ENCODE data around the gene TIGIT. TPM values are rescaled to one million over a fixed set of nuclear protein-coding genes. Genes with fewer than 3 reads are reported as not detected.
"Not testable (repeated sequence)": the region's sequence is repeated elsewhere in the genome, so short reads cannot be mapped to it uniquely, and the experiment has no call there.

The TIGIT gene
- not detected for polyA plus RNA-seq (2012; ENCODE audit: insufficient read depth, insufficient read length)

GRCh38 chr3:114293838-114294535 lies at the start of gene TIGIT:
TIGIT (plus strand) TSS chr3:114294028; CDS start chr3:114294062, 34 bp downstream.
- no peak within 1 kb of the TSS for H3K4me3 ChIP-seq (ENCODE audit: low read length)
- no peak for DNase-seq (ENCODE audit: low read depth, low spot score)

DNA sequence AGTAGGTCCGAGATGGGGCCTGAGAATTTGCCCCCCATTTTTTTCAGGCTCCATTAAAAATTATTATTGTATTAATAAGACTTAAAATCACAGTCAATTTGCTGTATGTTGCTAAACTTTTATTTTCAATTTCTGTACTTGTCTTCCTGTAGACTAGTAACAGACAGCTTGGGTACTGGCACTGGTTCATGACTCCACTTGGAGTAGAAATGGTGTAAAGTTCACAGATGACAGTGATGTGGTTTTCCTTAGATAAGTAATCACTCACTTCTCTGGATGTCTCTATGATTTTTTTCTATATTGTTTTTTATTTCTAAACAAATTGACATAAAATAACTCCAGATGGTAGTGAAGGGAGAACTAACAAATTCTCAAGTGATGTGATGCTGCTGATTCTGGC lies 40.9 kb upstream of the TIGIT start:
- H3K4me3 ChIP-seq (ENCODE audit: low read length) = no peak overlapping the region
- DNase-seq (ENCODE audit: low read depth, low spot score) = no peak

DNA sequence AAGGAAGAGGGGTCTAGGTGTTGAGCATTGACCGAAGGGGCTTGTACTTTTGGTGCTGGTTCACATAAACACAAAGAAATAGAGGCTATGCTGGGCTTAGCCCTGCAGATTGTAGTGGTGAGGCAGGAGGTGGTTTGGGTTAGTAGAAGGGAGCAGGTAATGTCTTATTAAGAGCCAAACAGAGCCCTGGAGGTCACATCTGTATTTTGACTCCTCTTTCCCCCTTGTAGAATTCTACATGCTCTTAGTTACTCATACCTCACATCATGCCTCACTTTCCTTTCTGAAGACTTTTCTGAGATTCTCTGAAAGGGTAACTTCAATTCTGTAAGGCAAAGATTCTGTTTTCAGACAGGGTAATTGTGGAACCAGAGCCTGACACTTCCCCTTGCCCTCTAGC lies 40.3 kb upstream of the TIGIT start:
- H3K4me3 ChIP-seq (ENCODE audit: low read length) = no peak overlapping the region
- no peak for DNase-seq (ENCODE audit: low read depth, low spot score)

GRCh38 chr3:114259566-114259965 lies 34.3 kb upstream of the TIGIT start:
- no peak overlapping the region for H3K4me3 ChIP-seq (ENCODE audit: low read length)
- no peak for DNase-seq (ENCODE audit: low read depth, low spot score)

- H3K4me3 ChIP-seq (ENCODE audit: low read length) = no peak overlapping the region
- no peak for DNase-seq (ENCODE audit: low read depth, low spot score)
Observed at GRCh38 chr3:114260152-114260551, 33.7 kb upstream of the TIGIT start.

- no peak overlapping the region for H3K4me3 ChIP-seq (ENCODE audit: low read length)
Observed at GRCh38 chr3:114270019-114270418, 23.8 kb upstream of the TIGIT start.

GRCh38 chr3:114272271-114272670 lies 21.6 kb upstream of the TIGIT start:
- no peak overlapping the region for H3K4me3 ChIP-seq (ENCODE audit: low read length)
- no peak for DNase-seq (ENCODE audit: low read depth, low spot score)

More at GRCh38 chr3:114270019-114270418, 23.8 kb upstream of the TIGIT start:
- no peak for DNase-seq (ENCODE audit: low read depth, low spot score)

- H3K4me3 ChIP-seq (ENCODE audit: low read length) = no peak overlapping the region
- no peak for DNase-seq (ENCODE audit: low read depth, low spot score)
Observed at GRCh38 chr3:114274929-114275328, 18.9 kb upstream of the TIGIT start.

GRCh38 chr3:114276856-114277255 lies 17.0 kb upstream of the TIGIT start:
- H3K4me3 ChIP-seq (ENCODE audit: low read length); DNase-seq (ENCODE audit: low read depth, low spot score): not testable (repeated sequence)

DNA sequence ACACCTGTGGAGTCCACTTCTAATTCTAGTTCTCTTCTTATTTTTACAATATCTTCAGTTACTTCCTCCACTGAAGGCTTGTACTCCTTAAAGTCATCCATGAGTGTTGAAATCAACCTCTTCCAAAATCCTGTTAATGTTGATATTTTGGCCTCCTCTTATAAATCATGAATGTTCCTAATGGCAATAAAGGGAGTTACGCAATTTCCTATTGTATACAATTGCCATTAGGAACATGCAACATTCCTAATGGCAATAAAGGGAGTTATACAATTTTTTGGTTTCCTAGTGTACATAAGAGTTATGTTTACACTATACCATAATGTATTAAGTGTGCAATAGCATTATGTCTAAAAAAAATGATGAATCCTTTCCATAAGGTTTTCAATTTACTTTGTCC lies 9.2 kb upstream of the TIGIT start:
- no peak overlapping the region for H3K4me3 ChIP-seq (ENCODE audit: low read length)
- no peak for DNase-seq (ENCODE audit: low read depth, low spot score)

- no peak overlapping the region for H3K4me3 ChIP-seq (ENCODE audit: low read length)
- DNase-seq (ENCODE audit: low read depth, low spot score) = no peak
Observed at GRCh38 chr3:114285648-114286230, 8.1 kb upstream of the TIGIT start.

GRCh38 chr3:114286266-114286665 lies 7.6 kb upstream of the TIGIT start:
- DNase-seq (ENCODE audit: low read depth, low spot score) = no peak
- H3K4me3 ChIP-seq (ENCODE audit: low read length) = no peak overlapping the region

DNA sequence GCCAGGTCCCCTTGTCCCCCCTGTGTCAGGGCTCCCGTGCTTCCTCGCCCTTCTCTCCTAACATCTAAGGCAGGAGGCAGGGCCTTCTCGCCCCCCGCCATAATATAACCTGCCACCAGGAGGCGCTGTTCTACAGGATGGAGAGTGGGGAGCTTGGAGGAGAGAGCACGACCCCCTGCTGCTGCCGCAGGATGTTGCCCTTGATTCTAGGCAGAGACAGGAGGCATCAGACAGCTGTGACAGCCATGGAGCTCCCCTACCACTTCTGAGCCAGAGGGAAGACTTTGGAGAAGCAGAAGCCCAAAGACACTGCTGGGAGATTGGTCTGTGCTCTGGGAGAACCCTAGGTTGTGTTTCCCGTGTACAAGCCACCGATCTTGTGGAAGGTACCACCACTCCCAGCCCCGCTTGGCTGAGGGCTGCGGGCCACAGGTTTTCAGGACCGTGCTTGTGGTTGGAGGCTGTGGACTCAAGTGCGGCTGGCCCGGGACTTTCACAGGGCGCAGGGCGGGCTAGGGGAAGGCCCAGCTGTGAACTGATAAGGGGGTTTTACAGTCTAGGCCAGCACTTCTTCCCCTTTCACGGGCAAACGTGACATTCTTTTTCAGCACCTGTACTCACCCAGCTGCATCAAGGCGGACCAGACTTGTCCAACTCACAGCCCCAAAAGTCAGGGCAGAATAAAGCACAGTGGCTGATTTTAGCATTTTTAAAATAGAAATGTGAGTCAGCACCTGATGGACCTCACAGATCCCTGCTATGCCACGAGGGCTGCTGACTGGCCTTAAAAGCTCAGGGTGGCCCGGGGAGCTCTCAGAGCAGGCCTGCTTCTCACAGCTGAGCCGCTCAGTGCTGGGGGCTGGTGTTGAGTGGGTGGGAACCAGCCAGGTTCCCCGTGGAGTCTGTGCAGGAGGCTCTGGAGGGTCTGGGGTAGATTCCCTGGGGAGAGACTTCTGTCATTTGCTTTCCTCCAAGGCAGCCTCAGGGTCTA lies 2.6 kb upstream of the TIGIT start:
- H3K4me3 ChIP-seq (ENCODE audit: low read length) = no peak overlapping the region
- peak; percentile 72 for DNase-seq (ENCODE audit: low read depth, low spot score)

DNA sequence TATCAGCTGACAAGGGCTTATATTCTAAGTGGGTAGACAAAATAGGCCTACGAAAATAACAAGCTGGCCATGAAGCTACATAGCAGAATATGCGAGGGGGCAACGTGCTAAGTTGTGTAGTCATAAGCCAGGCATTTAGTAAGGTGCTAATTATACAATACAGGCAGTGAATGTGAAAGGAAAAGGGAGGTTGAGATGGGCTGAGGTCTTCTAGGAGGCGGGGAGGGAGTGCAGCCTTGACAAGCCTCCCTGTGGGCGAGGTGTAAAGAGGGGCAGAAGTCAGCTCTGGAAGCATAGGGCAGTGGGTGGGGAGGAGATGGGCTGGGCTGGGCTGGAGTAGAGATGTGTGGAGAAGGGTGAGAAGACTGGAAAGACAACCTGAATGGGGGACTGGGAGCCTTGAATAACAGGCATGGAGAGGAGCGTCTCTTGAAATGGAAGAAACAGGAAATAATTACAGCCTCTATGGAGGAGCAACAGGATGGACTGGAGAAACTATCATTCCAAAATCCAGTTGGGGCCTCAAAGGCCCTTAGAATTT lies 1.2 kb downstream of the TIGIT start:
- H3K4me3 ChIP-seq (ENCODE audit: low read length) = no peak overlapping the region
- no peak for DNase-seq (ENCODE audit: low read depth, low spot score)

GRCh38 chr3:114295946-114296345 lies 2.1 kb downstream of the TIGIT start:
- DNase-seq (ENCODE audit: low read depth, low spot score) = no peak
- H3K4me3 ChIP-seq (ENCODE audit: low read length) = no peak overlapping the region

DNA sequence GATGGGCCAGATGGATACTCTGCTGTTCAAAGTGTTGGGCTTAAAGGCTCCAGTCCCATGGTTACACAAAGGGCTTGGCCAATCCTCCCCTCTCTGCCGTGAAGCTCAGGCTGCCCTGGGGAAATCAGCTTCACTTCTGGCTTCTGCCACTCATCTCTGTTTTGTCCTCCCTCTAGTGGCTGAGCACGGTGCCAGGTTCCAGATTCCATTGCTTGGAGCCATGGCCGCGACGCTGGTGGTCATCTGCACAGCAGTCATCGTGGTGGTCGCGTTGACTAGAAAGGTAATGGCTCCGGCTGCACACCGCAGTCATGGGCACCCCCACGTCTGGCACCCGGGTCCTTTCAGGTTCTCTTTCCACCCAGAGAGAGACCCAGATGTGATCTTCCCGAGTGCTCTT lies 5.6 kb downstream of the TIGIT start:
- H3K4me3 ChIP-seq (ENCODE audit: low read length) = no peak overlapping the region
- DNase-seq (ENCODE audit: low read depth, low spot score) = no peak

DNA sequence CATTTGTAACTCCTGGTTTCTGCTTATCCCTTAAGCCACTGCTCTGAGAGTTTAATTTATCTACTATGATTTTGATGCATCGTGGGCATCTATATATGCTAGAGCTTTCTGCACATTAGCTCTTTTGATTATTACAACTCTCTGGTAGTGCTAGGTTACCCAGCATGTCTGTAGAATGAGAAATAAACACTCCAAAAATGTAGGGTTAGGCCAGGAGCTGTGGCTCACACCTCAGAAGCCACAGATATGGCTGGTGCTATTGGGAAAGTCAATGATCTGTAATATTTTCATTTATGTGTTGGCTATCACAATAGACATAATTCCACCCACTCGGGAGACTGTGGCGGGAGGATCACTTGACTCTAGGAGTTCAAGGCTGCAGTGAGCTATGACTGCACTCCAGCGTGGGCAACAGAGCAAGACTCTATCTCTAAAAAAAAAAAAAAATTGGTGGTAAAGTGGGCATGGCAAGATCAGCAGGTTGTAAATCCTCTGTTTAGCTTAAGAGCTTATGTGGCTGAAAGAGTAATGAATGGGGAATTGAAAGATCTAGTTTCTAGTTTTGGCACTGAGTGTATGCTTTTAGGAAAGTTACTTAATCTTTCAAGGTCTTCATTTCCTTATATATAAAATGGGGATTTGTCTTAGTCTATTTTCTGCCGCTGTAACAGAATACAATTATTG lies 6.3 kb downstream of the TIGIT start:
- DNase-seq (ENCODE audit: low read depth, low spot score) = no peak
- H3K4me3 ChIP-seq (ENCODE audit: low read length) = no peak overlapping the region

GRCh38 chr3:114307222-114307830 lies 13.5 kb downstream of the TIGIT start:
- no peak for DNase-seq (ENCODE audit: low read depth, low spot score)
- no peak overlapping the region for H3K4me3 ChIP-seq (ENCODE audit: low read length)

GRCh38 chr3:114307832-114308231 lies 14.0 kb downstream of the TIGIT start:
- no peak overlapping the region for H3K4me3 ChIP-seq (ENCODE audit: low read length)
- no peak for DNase-seq (ENCODE audit: low read depth, low spot score)
